ENCODE results near the gene AOC2.

GRCh38 chr17:42855048-42855596 lies 10.7 kb downstream of the AOC2 start:
- TF ChIP-seq CTCF (IDR thresholded peaks at IDR 0.05; ENCODE audit: insufficient read depth, low read length) (no peak), POLR2AphosphoS5 (IDR thresholded peaks at IDR 0.05; ENCODE audit: low read depth) (no peak), SPI1 (IDR thresholded peaks at IDR 0.05; ENCODE audit: borderline replicate concordance, low read depth) (no peak)

Measured in HL-60 (cell line).